ENCODE results near the gene PA2G4.

The PA2G4 gene

DNA sequence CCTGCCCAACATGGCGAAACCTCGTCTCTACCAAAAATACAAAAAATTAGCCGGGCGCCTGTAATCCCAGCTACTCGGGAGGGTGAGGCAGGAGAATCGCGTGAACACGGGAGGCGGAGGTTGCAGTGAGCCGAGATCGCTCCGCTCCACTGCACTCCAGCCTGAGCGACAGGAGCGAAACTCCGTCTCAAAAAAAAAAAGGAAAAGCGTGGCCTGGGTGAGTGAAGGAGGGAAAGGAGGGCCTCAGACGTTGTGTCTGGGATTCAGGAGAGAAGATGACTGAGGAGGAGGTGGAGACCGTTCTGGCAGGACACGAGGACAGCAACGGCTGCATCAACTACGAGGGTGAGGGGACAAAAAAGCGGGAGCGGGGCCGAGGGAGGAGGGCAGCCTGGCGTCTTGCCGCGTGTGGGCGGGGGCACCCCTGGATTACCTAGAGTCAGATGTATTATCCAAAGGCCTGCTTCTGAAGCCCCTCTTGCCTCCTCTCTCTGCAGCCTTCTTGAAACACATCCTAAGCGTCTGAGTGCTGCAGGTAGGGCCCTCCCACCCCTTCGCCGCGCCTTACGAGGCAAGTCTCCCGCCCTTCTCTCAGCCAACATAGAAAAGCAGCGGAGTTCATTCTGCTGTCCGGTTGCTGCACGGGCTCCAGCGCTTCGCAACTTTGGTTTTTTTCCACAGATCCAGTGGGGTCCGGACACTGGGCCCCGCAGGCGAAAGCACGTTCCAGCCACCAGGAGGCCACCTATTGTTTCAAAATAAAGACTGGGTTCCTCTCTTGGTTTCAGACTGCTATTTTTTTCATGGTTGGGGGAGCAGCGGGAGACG is 53.1 kb downstream of the PA2G4 start:
- peaks cover 29% of the 10 kb centered on the region for H3K36me3 ChIP-seq
- H3K4me1 ChIP-seq (ENCODE audit: control insufficient read depth in 1 of 2, insufficient read depth in 1 of 2, low read depth in 1 of 2, low read length in 1 of 2) = peaks cover 51 to 60% of the 10 kb centered on the region in 2 experiments
- H3K9me3 ChIP-seq = no peaks in the 10 kb centered on the region
- H3K27ac ChIP-seq = peak overlapping the region; percentile 96
- H3K27me3 ChIP-seq = no peaks in the 10 kb centered on the region
- TF ChIP-seq CTCF (IDR thresholded peaks at IDR 0.05) = peak; percentile 63
- H3K4me3 ChIP-seq (ENCODE audit: low read depth in 1 of 2, low read length in 1 of 2) = peak overlapping the region; percentile 67 to 99

GRCh38 chr12:56158029-56158925 is 53.9 kb downstream of the PA2G4 start, which contains the start of gene MYL6:
MYL6 (plus strand) TSS chr12:56158359; CDS start chr12:56158402, 43 bp downstream.
- Histone ChIP-seq H3K9me3 (no peaks in the 10 kb centered on the region), H3K4me3 (ENCODE audit: low read depth in 1 of 2, low read length in 1 of 2) (peak within 1 kb of the TSS; percentile 67 to 99), H3K27ac (peak within 1 kb of the TSS; percentile 96), H3K4me1 (ENCODE audit: control insufficient read depth in 1 of 2, insufficient read depth in 1 of 2, low read depth in 1 of 2, low read length in 1 of 2) (peaks cover 44 to 52% of the 10 kb centered on the region in 2 experiments), H3K36me3 (peaks cover 37% of the 10 kb centered on the region), H3K27me3 (no peaks in the 10 kb centered on the region)
- peak; percentile 8 for TF ChIP-seq CTCF (IDR thresholded peaks at IDR 0.05)

GRCh38 chr12:56158926-56159461 is 54.6 kb downstream of the PA2G4 start:
- Histone ChIP-seq H3K27ac (peak overlapping the region; percentile 96), H3K4me3 (ENCODE audit: low read depth in 1 of 2, low read length in 1 of 2) (peak overlapping the region; percentile 67 to 99), H3K4me1 (ENCODE audit: control insufficient read depth in 1 of 2, insufficient read depth in 1 of 2, low read depth in 1 of 2, low read length in 1 of 2) (peaks cover 44 to 50% of the 10 kb centered on the region in 2 experiments), H3K27me3 (no peaks in the 10 kb centered on the region), H3K9me3 (no peaks in the 10 kb centered on the region), H3K36me3 (peaks cover 45% of the 10 kb centered on the region)
- TF ChIP-seq CTCF (IDR thresholded peaks at IDR 0.05) = no peak

DNA sequence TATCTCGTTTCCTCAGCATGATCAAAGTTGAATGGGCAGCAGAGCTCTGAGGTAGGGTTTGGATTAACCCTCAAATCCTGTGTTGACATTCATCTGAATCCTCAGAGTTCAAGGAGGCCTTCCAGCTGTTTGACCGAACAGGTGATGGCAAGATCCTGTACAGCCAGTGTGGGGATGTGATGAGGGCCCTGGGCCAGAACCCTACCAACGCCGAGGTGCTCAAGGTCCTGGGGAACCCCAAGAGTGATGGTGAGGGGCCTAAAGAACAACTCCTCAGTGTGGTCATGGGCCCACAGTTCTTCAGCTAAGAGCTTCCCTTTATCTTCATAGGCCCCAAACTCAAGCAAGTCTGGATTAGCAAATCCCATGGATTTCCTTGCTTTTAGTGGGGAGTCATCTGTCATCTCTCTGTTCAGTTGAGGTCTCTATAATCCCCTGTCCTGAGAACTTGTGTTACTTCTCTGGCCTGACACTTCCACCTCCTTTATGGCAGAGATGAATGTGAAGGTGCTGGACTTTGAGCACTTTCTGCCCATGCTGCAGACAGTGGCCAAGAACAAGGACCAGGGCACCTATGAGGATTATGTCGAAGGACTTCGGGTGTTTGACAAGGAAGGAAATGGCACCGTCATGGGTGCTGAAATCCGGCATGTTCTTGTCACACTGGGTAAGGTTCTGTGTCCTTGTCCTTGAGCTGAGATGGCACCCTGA is 55.3 kb downstream of the PA2G4 start:
- no peaks in the 10 kb centered on the region for H3K27me3 ChIP-seq
- H3K36me3 ChIP-seq = peaks cover 51% of the 10 kb centered on the region
- H3K4me3 ChIP-seq (ENCODE audit: low read depth in 1 of 2, low read length in 1 of 2) = peak overlapping the region; percentile 67 to 99
- H3K4me1 ChIP-seq (ENCODE audit: control insufficient read depth in 1 of 2, insufficient read depth in 1 of 2, low read depth in 1 of 2, low read length in 1 of 2) = peaks cover 44 to 50% of the 10 kb centered on the region in 2 experiments
- peak overlapping the region; percentile 96 for H3K27ac ChIP-seq
- no peaks in the 10 kb centered on the region for H3K9me3 ChIP-seq
- no peak for TF ChIP-seq CTCF (IDR thresholded peaks at IDR 0.05)
